SU-DHL-6 (cell line): ENCODE measurements around the gene CIB4.

Experiments used
- CTCF ChIP-seq: fragments of 200-600 bp; sonication (generic); IDR thresholded peaks from one replicate; pipeline ENCODE4 v1.5.1; 2017; ENCODE audit warnings: antibody characterized with exemption, mild to moderate bottlenecking, low read length, moderate library complexity; ENCODE audit not compliant: insufficient read depth, poor library complexity, severe bottlenecking
- EZH2phosphoT487 ChIP-seq: fragments of 200-600 bp; sonication (generic), shearing (Covaris generic); conservative IDR thresholded peaks from 2 replicates; pipeline ENCODE4 v1.6.1; 2018; ENCODE audit warnings: mild to moderate bottlenecking, antibody characterized with exemption, low read length, moderate library complexity, mixed read lengths

GRCh38 chr2:26560892-26561291 is 80.3 kb downstream of the CIB4 start:
- no peak for TF ChIP-seq CTCF
- no peak for TF ChIP-seq EZH2phosphoT487
